ENCODE results near the gene NRIP1. TPM values are rescaled to one million over a fixed set of nuclear protein-coding genes. Genes with fewer than 3 reads are reported as not detected.

Gene NRIP1
- total RNA-seq, 1 experiment from 2014 or later = 10.3 TPM

DNA sequence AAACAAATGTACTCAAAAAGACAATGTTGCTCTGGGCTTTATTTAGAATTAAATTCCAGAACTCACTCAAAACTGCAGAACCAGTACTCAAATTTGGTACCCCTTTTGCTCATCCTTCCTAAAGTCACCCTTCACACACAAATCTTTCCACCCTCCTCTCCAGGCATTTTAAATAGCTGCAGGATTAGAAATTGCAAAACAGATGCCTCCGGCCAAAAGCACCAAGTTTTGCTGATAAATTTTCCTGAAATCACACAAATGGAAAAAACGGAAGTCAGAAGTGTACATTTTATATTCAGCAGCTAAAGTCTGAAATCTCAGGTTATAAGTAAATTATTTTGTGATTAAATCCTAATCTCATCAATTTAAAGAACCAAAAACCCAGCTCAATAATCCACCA lies 147.0 kb downstream of the NRIP1 start:
- DNase-seq (ENCODE audit: low spot score) = no peak
- no peak for TF ChIP-seq ZNF121 (CRISPR knock-in tag; IDR thresholded peaks at IDR 0.05)
- no peak for TF ChIP-seq ELF4 (CRISPR knock-in tag; IDR thresholded peaks at IDR 0.05; ENCODE audit: low read depth)
- TF ChIP-seq ATF2 (CRISPR knock-in tag; IDR thresholded peaks at IDR 0.05; ENCODE audit: borderline replicate concordance, low read depth) = no peak
- TF ChIP-seq, protein P1, sequence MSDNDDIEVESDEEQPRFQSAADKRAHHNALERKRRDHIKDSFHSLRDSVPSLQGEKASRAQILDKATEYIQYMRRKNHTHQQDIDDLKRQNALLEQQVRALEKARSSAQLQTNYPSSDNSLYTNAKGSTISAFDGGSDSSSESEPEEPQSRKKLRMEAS (CRISPR knock-in tag; IDR thresholded peaks at IDR 0.05) = no peak
- no peak for TF ChIP-seq CBFB (CRISPR knock-in tag; IDR thresholded peaks at IDR 0.05; ENCODE audit: low read depth)
- no peak for TF ChIP-seq GABPB1 (CRISPR knock-in tag; IDR thresholded peaks at IDR 0.05)
- no peak for TF ChIP-seq ZNF232 (CRISPR knock-in tag; IDR thresholded peaks at IDR 0.05)
- TF ChIP-seq, protein P2, sequence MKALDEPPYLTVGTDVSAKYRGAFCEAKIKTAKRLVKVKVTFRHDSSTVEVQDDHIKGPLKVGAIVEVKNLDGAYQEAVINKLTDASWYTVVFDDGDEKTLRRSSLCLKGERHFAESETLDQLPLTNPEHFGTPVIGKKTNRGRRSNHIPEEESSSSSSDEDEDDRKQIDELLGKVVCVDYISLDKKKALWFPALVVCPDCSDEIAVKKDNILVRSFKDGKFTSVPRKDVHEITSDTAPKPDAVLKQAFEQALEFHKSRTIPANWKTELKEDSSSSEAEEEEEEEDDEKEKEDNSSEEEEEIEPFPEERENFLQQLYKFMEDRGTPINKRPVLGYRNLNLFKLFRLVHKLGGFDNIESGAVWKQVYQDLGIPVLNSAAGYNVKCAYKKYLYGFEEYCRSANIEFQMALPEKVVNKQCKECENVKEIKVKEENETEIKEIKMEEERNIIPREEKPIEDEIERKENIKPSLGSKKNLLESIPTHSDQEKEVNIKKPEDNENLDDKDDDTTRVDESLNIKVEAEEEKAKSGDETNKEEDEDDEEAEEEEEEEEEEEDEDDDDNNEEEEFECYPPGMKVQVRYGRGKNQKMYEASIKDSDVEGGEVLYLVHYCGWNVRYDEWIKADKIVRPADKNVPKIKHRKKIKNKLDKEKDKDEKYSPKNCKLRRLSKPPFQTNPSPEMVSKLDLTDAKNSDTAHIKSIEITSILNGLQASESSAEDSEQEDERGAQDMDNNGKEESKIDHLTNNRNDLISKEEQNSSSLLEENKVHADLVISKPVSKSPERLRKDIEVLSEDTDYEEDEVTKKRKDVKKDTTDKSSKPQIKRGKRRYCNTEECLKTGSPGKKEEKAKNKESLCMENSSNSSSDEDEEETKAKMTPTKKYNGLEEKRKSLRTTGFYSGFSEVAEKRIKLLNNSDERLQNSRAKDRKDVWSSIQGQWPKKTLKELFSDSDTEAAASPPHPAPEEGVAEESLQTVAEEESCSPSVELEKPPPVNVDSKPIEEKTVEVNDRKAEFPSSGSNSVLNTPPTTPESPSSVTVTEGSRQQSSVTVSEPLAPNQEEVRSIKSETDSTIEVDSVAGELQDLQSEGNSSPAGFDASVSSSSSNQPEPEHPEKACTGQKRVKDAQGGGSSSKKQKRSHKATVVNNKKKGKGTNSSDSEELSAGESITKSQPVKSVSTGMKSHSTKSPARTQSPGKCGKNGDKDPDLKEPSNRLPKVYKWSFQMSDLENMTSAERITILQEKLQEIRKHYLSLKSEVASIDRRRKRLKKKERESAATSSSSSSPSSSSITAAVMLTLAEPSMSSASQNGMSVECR (CRISPR knock-in tag; IDR thresholded peaks at IDR 0.05; ENCODE audit: borderline replicate concordance) = no peak
- TF ChIP-seq OVOL2 (CRISPR knock-in tag; IDR thresholded peaks at IDR 0.05; ENCODE audit: borderline replicate concordance) = no peak
- TF ChIP-seq SMAD3 (CRISPR knock-in tag; IDR thresholded peaks at IDR 0.05; ENCODE audit: borderline replicate concordance) = no peak
- no peak for TF ChIP-seq ATF3 (CRISPR knock-in tag; conservative IDR thresholded peaks at IDR 0.05)
- TF ChIP-seq MLX (CRISPR knock-in tag; IDR thresholded peaks at IDR 0.05) = no peak
- no peak for TF ChIP-seq ZNF532 (CRISPR knock-in tag; IDR thresholded peaks at IDR 0.05; ENCODE audit: borderline replicate concordance)
- Mint-ChIP-seq H3K27me3 (ENCODE audit: low read depth) (no peaks in the 10 kb centered on the region), H3K36me3 (no peaks in the 10 kb centered on the region), H3K27ac (peak overlapping the region; percentile 83), H3K4me3 (no peak overlapping the region), H3K9me3 (peaks cover 8% of the 10 kb centered on the region), H3K4me1 (peaks cover 48% of the 10 kb centered on the region)
- ChIA-PET POLR2A (interaction anchor here (1.4 kb wide), 1 partner anchor 9 kb away, joined by 4 read pairs; no protein-coding TSS in a partner anchor), CTCF (interaction anchor here (1.2 kb wide), 1 partner anchor 9 kb away, joined by 5 read pairs; no protein-coding TSS in a partner anchor)
- no peak for ATAC-seq
